ENCODE measurements around the gene TMEM271.
"Not testable (repeated sequence)": the region's sequence is repeated elsewhere in the genome, so short reads cannot be mapped to it uniquely, and the experiment has no call there.

Gene TMEM271

GRCh38 chr4:566508-567295 lies 9.4 kb downstream of the TMEM271 start:
- POLR2A ChIA-PET, result no interaction called here
- CTCF ChIA-PET, result no interaction called here
- TF ChIP-seq L3MBTL2 (conservative IDR thresholded peaks at IDR 0.05) (no peak), ARNT (IDR thresholded peaks at IDR 0.05) (no peak)
- no peak for DNase-seq (ENCODE audit: extremely low spot score)

GRCh38 chr4:566035-566434 lies 10.1 kb downstream of the TMEM271 start:
- DNase-seq (ENCODE audit: extremely low spot score), result no peak
- no peak for TF ChIP-seq SUZ12 (IDR thresholded peaks at IDR 0.05)
- TF ChIP-seq BHLHE40 (IDR thresholded peaks at IDR 0.05; ENCODE audit: borderline replicate concordance), result no peak
- TF ChIP-seq FOXM1 (IDR thresholded peaks at IDR 0.05; ENCODE audit: borderline replicate concordance), result no peak
- TF ChIP-seq FOXA1 (IDR thresholded peaks at IDR 0.05), result no peak
- TF ChIP-seq ELF4 (IDR thresholded peaks at IDR 0.05), result no peak
- no peak for TF ChIP-seq ZNF384 (IDR thresholded peaks at IDR 0.05)
- no peak for TF ChIP-seq TARDBP (IDR thresholded peaks at IDR 0.05)
- no peak for TF ChIP-seq ARNT (IDR thresholded peaks at IDR 0.05)
- TF ChIP-seq PKNOX1 (IDR thresholded peaks at IDR 0.05), result no peak
- no peak for TF ChIP-seq NFRKB (IDR thresholded peaks at IDR 0.05)
- TF ChIP-seq CTBP1 (IDR thresholded peaks at IDR 0.05; ENCODE audit: borderline replicate concordance), result no peak
- TF ChIP-seq L3MBTL2 (conservative IDR thresholded peaks at IDR 0.05), result no peak
- TF ChIP-seq LEF1 (IDR thresholded peaks at IDR 0.05; ENCODE audit: borderline replicate concordance), result no peak
- TF ChIP-seq FOXK2 (IDR thresholded peaks at IDR 0.05), result no peak
- no peak for TF ChIP-seq SP1 (IDR thresholded peaks at IDR 0.05)
- no peak for TF ChIP-seq HDGF (IDR thresholded peaks at IDR 0.05; ENCODE audit: borderline replicate concordance)
- CTCF ChIA-PET, result no interaction called here
- POLR2A ChIA-PET, result no interaction called here

- CTCF ChIA-PET; POLR2A ChIA-PET; DNase-seq (ENCODE audit: extremely low spot score): not testable (repeated sequence)
These were observed 10.5 kb downstream of the TMEM271 start for GRCh38 chr4:565614-566013.

- POLR2A ChIA-PET; CTCF ChIA-PET; DNase-seq (ENCODE audit: extremely low spot score): not testable (repeated sequence)
These were observed 13.6 kb downstream of the TMEM271 start for GRCh38 chr4:562458-562857.

GRCh38 chr4:561426-561825 lies 14.7 kb downstream of the TMEM271 start:
- TF ChIP-seq BHLHE40 (IDR thresholded peaks at IDR 0.05; ENCODE audit: borderline replicate concordance) (no peak), FOXM1 (IDR thresholded peaks at IDR 0.05; ENCODE audit: borderline replicate concordance) (no peak), SP1 (IDR thresholded peaks at IDR 0.05) (no peak), ELF4 (IDR thresholded peaks at IDR 0.05) (no peak), LEF1 (IDR thresholded peaks at IDR 0.05; ENCODE audit: borderline replicate concordance) (no peak), FOXK2 (IDR thresholded peaks at IDR 0.05) (no peak), FOXA1 (IDR thresholded peaks at IDR 0.05) (no peak), PKNOX1 (IDR thresholded peaks at IDR 0.05) (no peak), HDGF (IDR thresholded peaks at IDR 0.05; ENCODE audit: borderline replicate concordance) (no peak), ARNT (IDR thresholded peaks at IDR 0.05) (no peak), SUZ12 (IDR thresholded peaks at IDR 0.05) (no peak), CTBP1 (IDR thresholded peaks at IDR 0.05; ENCODE audit: borderline replicate concordance) (no peak), NFRKB (IDR thresholded peaks at IDR 0.05) (no peak), TARDBP (IDR thresholded peaks at IDR 0.05) (no peak), L3MBTL2 (conservative IDR thresholded peaks at IDR 0.05) (no peak), ZNF384 (IDR thresholded peaks at IDR 0.05) (no peak)
- CTCF ChIA-PET, result no interaction called here
- no peak for DNase-seq (ENCODE audit: extremely low spot score)
- POLR2A ChIA-PET, result no interaction called here

GRCh38 chr4:560731-561291 lies 15.3 kb downstream of the TMEM271 start:
- ChIA-PET POLR2A (no interaction called here), CTCF (interaction anchor here (0.7 kb wide), 1 partner anchor 123 kb away, joined by 3 read pairs; no protein-coding TSS in a partner anchor)
- TF ChIP-seq SP1 (IDR thresholded peaks at IDR 0.05), result no peak
- no peak for TF ChIP-seq TARDBP (IDR thresholded peaks at IDR 0.05)
- TF ChIP-seq FOXM1 (IDR thresholded peaks at IDR 0.05; ENCODE audit: borderline replicate concordance), result no peak
- TF ChIP-seq L3MBTL2 (conservative IDR thresholded peaks at IDR 0.05), result no peak
- TF ChIP-seq NFRKB (IDR thresholded peaks at IDR 0.05), result no peak
- no peak for TF ChIP-seq CTBP1 (IDR thresholded peaks at IDR 0.05; ENCODE audit: borderline replicate concordance)
- TF ChIP-seq ARNT (IDR thresholded peaks at IDR 0.05), result no peak
- TF ChIP-seq ELF4 (IDR thresholded peaks at IDR 0.05), result no peak
- no peak for TF ChIP-seq FOXA1 (IDR thresholded peaks at IDR 0.05)
- no peak for TF ChIP-seq ZNF384 (IDR thresholded peaks at IDR 0.05)
- no peak for TF ChIP-seq PKNOX1 (IDR thresholded peaks at IDR 0.05)
- TF ChIP-seq FOXK2 (IDR thresholded peaks at IDR 0.05), result no peak
- DNase-seq (ENCODE audit: extremely low spot score), result no peak

GRCh38 chr4:560061-560460 lies 16.0 kb downstream of the TMEM271 start:
- CTCF ChIA-PET, result interaction anchor here (0.7 kb wide), 1 partner anchor 124 kb away, joined by 3 read pairs; no protein-coding TSS in a partner anchor

More at GRCh38 chr4:560061-560460, 16.0 kb downstream of the TMEM271 start:
- POLR2A ChIA-PET, result no interaction called here
- DNase-seq (ENCODE audit: extremely low spot score), result no peak
- no peak for TF ChIP-seq L3MBTL2 (conservative IDR thresholded peaks at IDR 0.05)
- no peak for TF ChIP-seq NFRKB (IDR thresholded peaks at IDR 0.05)
- TF ChIP-seq SUZ12 (IDR thresholded peaks at IDR 0.05), result no peak
- no peak for TF ChIP-seq ARNT (IDR thresholded peaks at IDR 0.05)
- TF ChIP-seq TARDBP (IDR thresholded peaks at IDR 0.05), result no peak
- TF ChIP-seq ELF4 (IDR thresholded peaks at IDR 0.05), result no peak
- TF ChIP-seq ZNF384 (IDR thresholded peaks at IDR 0.05), result no peak
- TF ChIP-seq SP1 (IDR thresholded peaks at IDR 0.05), result no peak
- no peak for TF ChIP-seq HDGF (IDR thresholded peaks at IDR 0.05; ENCODE audit: borderline replicate concordance)
- TF ChIP-seq LEF1 (IDR thresholded peaks at IDR 0.05; ENCODE audit: borderline replicate concordance), result no peak
- no peak for TF ChIP-seq FOXK2 (IDR thresholded peaks at IDR 0.05)
- TF ChIP-seq BHLHE40 (IDR thresholded peaks at IDR 0.05; ENCODE audit: borderline replicate concordance), result no peak
- no peak for TF ChIP-seq FOXM1 (IDR thresholded peaks at IDR 0.05; ENCODE audit: borderline replicate concordance)
- no peak for TF ChIP-seq FOXA1 (IDR thresholded peaks at IDR 0.05)
- no peak for TF ChIP-seq CTBP1 (IDR thresholded peaks at IDR 0.05; ENCODE audit: borderline replicate concordance)
- no peak for TF ChIP-seq PKNOX1 (IDR thresholded peaks at IDR 0.05)
